HG03025 (cell line): ENCODE data around the gene TRIM17.
"Not testable (repeated sequence)": the region's sequence is repeated elsewhere in the genome, so short reads cannot be mapped to it uniquely, and the experiment has no call there.

Experiments
- ATAC-seq: cut with Tn5 transposase; IDR thresholded peaks from one replicate; pipeline ENCODE4 v1.9.1; 2021; ENCODE audit warnings: mild to moderate bottlenecking, moderate library complexity; ENCODE audit not compliant: unreplicated experiment, low FRiP score

TRIM17 gene

GRCh38 chr1:228452194-228453021, 35.7 kb upstream of the TRIM17 start:
- ATAC-seq: no peak

GRCh38 chr1:228450200-228450599, 33.5 kb upstream of the TRIM17 start:
- no peak for ATAC-seq

GRCh38 chr1:228448372-228448771, 31.7 kb upstream of the TRIM17 start:
- ATAC-seq: no peak

- no peak for ATAC-seq
These were observed 30.2 kb upstream of the TRIM17 start for GRCh38 chr1:228446852-228447251.

- no peak for ATAC-seq
These were observed 29.4 kb upstream of the TRIM17 start for GRCh38 chr1:228445843-228446650.

GRCh38 chr1:228445490-228445842, 28.8 kb upstream of the TRIM17 start:
- ATAC-seq: no peak

- ATAC-seq: no peak
These were observed 26.7 kb upstream of the TRIM17 start for GRCh38 chr1:228443395-228443794.

- ATAC-seq: no peak
These were observed 24.3 kb upstream of the TRIM17 start for GRCh38 chr1:228440761-228441500.

- ATAC-seq: no peak
These were observed 21.6 kb upstream of the TRIM17 start for GRCh38 chr1:228438266-228438665.

- ATAC-seq: no peak
These were observed 20.8 kb upstream of the TRIM17 start for GRCh38 chr1:228437424-228437962.

- no peak for ATAC-seq
These were observed 18.0 kb upstream of the TRIM17 start for GRCh38 chr1:228434689-228435088.

- not testable (repeated sequence) for ATAC-seq
These were observed 16.8 kb upstream of the TRIM17 start for GRCh38 chr1:228433337-228434053.

GRCh38 chr1:228430243-228430642, 13.6 kb upstream of the TRIM17 start:
- ATAC-seq: no peak

GRCh38 chr1:228429698-228430097, 13.0 kb upstream of the TRIM17 start:
- ATAC-seq: no peak

GRCh38 chr1:228429007-228429406, 12.3 kb upstream of the TRIM17 start:
- ATAC-seq: no peak

GRCh38 chr1:228428412-228428811, 11.8 kb upstream of the TRIM17 start:
- ATAC-seq: no peak

GRCh38 chr1:228426518-228427175, 10.0 kb upstream of the TRIM17 start:
- ATAC-seq: no peak

- ATAC-seq: no peak
These were observed 8.3 kb upstream of the TRIM17 start for GRCh38 chr1:228424685-228425660.
